PC-3 (cell line): ENCODE results near the gene ARHGAP15.

ENCODE experiments used
- CTCF ChIP-seq: fragments of 300-600 bp; sonication (generic); conservative IDR thresholded peaks from 2 replicates; pipeline ENCODE4 v1.5.1; 2017; ENCODE audit warnings: antibody characterized with exemption, low read depth, mild to moderate bottlenecking, low read length
- EZH2 ChIP-seq: fragments of 300-600 bp; sonication (generic); IDR thresholded peaks from one replicate; pipeline ENCODE4 v1.6.1; 2017; ENCODE audit warnings: antibody characterized with exemption, mild to moderate bottlenecking, low read length; ENCODE audit not compliant: unreplicated experiment

DNA sequence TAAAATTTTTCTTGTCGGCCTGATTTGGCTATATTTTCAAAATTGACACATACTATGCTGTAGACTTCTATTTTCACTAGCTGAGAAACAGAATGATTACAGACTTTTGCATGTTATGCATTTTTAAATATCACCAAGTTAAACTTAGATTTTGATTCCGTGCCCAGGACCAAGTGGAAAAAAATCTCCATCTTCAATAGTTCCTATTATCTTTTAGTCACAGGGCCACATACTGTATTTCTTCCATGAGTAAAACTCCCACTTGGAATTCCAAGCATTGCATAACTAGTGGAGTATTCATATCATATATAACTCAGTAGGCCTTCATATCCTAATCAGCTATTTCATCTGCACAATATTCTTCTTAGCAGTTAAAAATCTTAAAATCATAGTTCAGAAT, 470.9 kb downstream of the ARHGAP15 start:
- TF ChIP-seq CTCF = no peak
- TF ChIP-seq EZH2 = no peak
